NOMO-1 (cell line): ENCODE results near the gene CAVIN1.
"Not testable (repeated sequence)": the region's sequence is repeated elsewhere in the genome, so short reads cannot be mapped to it uniquely, and the experiment has no call there.

Experiments
- DNase-seq, 2 experiments: peaks; one replicate each; lab custom pipeline; 2025; ENCODE audit not compliant: unreplicated experiment in 2 of 2; lab: John Stamatoyannopoulos, UW

The CAVIN1 gene, protein sequence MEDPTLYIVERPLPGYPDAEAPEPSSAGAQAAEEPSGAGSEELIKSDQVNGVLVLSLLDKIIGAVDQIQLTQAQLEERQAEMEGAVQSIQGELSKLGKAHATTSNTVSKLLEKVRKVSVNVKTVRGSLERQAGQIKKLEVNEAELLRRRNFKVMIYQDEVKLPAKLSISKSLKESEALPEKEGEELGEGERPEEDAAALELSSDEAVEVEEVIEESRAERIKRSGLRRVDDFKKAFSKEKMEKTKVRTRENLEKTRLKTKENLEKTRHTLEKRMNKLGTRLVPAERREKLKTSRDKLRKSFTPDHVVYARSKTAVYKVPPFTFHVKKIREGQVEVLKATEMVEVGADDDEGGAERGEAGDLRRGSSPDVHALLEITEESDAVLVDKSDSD

GRCh38 chr17:42422958-42423712 is at the start of gene CAVIN1:
Gene CAVIN1, minus strand, starts transcription at chr17:42423256. Its CDS starts 159 bp downstream, at chr17:42423097.
- no peak for DNase-seq

- DNase-seq: no peak
Observed at GRCh38 chr17:42467889-42468288, 44.8 kb upstream of the CAVIN1 start.

GRCh38 chr17:42463976-42464400 is 40.9 kb upstream of the CAVIN1 start:
- DNase-seq: no peak

GRCh38 chr17:42460371-42460770 is 37.3 kb upstream of the CAVIN1 start:
- DNase-seq: peak in 1 of 2 experiments; percentile 36

DNA sequence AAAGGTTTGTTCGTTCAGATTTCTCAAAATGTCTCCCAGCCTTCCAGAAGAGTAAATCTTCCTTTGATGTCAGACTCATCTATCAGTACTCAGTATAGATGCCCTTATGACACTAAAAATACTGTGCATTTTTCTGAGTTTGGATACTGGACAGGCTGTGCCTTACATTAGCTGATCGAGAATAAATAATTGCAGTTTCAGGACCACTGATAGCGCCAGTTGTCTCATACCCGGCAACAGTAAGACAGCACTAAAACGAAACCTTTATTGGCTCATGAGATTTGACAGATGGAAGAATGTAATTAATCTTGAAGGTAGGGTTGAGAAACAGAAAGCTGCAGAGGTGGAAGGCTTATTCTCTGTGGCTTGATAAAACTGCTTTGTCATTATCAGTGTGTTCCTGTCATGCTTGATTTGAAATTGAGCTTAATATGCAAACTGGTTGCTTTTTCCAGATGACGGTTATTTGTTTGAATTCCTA is 36.8 kb upstream of the CAVIN1 start:
- peak; percentile 48 to 90 for DNase-seq

- DNase-seq: peak; percentile 12 to 16
Observed at GRCh38 chr17:42459256-42459800, 36.3 kb upstream of the CAVIN1 start.

- DNase-seq: peak; percentile 55 to 87
Observed at GRCh38 chr17:42458497-42459255, 35.6 kb upstream of the CAVIN1 start, which contains the start of gene ATP6V0A1. Gene ATP6V0A1, plus strand, starts transcription at chr17:42458878. Its CDS starts 2,017 bp downstream, at chr17:42460895.

GRCh38 chr17:42457107-42457792 is 34.2 kb upstream of the CAVIN1 start:
- peak; percentile 24 to 64 for DNase-seq

- DNase-seq: peak; percentile 69 to 94
Observed at GRCh38 chr17:42456223-42457106, 33.4 kb upstream of the CAVIN1 start.

- not testable (repeated sequence) for DNase-seq
Observed at GRCh38 chr17:42454987-42455386, 31.9 kb upstream of the CAVIN1 start.

DNA sequence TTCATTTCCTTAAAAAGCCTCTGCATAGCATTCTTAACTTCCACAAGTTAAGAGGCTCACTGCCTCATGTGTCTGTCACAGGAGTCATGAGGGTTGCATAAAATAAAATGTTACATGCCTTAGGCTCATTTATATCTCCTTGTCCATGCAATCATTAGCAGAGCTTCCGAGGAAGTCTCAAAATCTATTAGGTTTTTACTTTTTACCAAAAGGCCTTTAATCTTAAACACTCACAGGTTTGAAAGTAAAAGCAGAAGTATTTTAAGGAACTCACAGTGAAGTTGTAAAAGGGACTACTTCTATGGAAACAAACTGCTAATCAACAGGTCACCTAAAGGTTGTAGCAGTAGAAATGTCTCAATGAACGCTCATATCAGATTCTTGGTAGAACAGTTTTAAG is 30.4 kb upstream of the CAVIN1 start:
- peak; percentile 67 to 99 for DNase-seq

DNA sequence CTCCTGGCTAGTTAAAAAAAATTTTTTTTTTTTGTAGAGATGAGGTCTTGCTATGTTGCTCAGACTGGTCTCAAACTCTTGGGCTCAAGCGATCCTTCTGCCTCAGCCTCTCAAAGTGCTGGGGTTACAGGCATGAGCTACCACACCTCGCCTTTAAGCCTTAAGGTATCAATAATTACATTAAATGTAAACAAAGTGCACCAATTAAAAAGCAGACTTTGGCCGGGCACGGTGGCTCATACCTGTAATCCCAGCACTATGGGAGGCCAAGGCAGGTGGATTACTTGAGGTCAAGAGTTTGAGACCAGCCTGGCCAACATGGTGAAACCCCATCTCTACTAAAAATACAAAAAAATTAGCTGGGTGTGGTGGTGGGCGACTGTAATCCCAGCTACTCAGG is 28.2 kb upstream of the CAVIN1 start:
- DNase-seq: not testable (repeated sequence)

GRCh38 chr17:42449838-42450237 is 26.8 kb upstream of the CAVIN1 start:
- not testable (repeated sequence) for DNase-seq

DNA sequence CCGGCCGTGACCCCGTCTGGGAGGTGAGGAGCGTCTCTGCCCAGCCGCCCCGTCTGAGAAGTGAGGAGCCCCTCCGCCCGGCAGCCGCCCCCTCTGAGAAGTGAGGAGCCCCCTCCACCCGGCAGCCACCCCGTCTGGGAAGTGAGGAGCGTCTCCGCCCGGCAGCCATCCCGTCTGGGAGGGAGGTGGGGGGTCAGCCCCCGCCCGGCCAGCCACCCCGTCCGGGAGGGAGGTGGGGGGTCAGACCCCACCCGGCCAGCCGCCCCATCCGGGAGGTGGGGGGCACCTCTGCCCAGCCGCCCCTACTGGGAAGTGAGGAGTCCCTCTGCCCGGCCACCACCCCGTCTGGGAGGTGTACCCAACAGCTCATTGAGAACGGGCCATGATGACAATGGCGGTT is 26.1 kb upstream of the CAVIN1 start:
- DNase-seq: not testable (repeated sequence)

- no peak for DNase-seq
Observed at GRCh38 chr17:42442196-42442565, 19.1 kb upstream of the CAVIN1 start.

DNA sequence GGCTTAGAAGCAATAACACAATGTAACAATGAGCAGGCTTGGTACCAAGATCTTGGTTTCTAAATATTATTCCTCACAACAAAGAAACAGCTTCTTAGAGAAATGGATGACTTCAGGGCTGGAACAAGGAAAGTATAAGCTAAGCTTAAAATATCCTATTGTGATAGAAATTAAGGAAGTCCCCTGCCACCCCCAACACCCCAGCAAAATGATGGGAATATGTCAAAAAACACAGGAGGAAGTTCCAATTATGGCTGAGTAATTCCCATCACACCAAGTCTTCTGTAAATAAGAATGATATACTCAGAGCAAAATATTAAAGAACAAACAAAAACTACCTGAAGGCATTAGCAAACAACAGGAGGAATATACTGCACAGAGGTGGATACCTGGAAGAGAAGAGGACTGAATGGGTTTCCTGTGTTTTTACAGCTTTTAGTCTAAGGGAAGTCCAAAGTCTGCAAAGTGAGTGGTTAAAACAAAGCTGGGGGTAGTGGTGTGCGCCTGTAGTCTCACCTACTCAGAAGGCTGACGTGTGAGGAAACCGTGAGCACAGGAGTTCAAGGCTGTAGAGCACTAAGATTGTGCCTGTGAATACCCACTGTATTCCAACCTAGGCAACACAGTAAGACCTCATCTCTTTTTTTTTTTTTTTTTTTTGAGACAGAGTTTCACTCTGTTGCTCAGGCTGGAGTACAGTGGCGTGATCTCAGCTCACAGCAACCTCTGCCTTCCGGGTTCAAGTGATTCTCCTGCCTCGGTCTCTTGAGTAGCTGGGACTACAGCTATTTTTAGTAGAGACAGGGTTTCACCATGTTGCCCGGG is 18.5 kb upstream of the CAVIN1 start:
- DNase-seq: no peak

DNA sequence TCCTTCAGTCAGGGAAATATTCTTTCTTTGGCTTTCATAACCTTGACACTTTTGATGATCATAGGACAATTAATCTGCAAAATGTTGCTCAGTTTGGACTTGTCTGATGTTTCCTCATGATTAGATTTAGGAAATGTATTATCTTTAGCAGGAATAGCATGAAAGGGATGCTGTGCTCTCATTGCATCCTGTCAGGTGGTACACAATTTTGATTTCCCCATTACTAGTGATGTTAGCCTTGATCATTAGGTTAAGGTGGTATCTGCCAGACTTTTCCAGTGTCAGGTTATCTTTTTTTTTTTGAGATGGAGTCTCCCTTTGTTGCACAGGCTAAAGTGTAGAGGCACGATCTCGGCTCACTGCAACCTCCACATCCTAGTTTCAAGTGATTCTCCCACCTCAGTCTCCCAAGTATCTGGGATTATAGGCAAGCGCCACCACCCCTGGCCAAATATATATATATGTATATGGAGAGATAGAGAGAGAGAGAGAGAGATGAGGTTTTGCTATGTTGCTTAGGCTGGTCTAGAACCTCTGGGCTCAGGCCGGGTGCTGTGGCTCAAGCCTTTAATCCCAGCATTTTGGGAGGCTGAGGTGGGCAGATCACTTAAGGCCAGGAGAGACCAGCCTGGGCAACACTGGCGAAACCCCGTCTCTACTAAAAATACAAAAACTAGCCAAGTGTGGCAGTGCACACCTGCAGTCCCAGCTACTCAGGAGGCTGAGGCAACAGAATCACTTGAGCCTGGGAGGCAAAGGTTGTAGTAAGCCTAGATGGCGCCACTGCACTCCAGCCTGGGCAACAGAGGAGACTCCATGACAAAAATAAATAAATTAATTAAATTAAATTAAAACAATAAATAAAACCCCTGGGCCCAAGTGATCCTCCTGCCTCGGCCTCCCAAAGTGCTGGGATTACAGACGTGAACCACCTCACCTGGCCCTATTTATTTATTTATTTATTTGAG is 15.8 kb upstream of the CAVIN1 start:
- DNase-seq: no peak
